ENCODE data around the gene FAM193A.
"Not testable (repeated sequence)": the region's sequence is repeated elsewhere in the genome, so short reads cannot be mapped to it uniquely, and the experiment has no call there.

The FAM193A gene

GRCh38 chr4:2583517-2583916 lies 47.1 kb downstream of the FAM193A start:
- no peak for TF ChIP-seq CTCF (conservative IDR thresholded peaks at IDR 0.05)
- peak overlapping the region; percentile 40 for H3K27ac ChIP-seq

GRCh38 chr4:2586502-2586901 lies 50.1 kb downstream of the FAM193A start:
- no peak for TF ChIP-seq CTCF (conservative IDR thresholded peaks at IDR 0.05)
- no peak overlapping the region for H3K27ac ChIP-seq

DNA sequence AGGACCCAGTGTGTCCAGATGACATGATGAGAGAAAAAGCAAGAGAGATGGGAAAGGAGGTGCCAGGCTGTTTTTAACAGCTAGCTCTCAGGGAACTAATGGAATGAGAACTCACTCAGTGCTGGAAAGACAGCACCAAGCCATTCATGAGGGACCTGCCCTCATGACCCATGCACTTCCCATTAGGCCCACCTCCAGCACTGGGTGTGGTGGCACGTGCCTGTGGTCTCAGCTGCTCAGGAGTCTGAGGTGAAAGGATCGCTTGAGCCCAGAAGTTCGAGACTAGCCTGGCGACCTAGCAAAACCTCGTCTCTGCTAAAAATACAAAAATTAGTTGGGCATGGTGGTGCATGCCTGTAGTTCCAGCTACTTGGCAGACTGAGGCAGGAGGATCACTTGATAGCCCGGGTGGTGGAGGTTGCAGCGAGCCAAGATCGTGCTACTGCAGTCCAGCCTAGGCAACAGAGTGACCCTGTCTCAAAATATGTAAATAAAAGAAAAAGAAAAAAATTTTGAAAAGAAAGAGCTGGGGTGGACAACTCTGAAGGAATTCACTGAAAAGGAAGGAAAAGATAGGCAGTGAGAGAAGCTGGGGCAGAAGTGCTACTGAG lies 50.9 kb downstream of the FAM193A start:
- no peak for TF ChIP-seq CTCF (conservative IDR thresholded peaks at IDR 0.05)
- no peak overlapping the region for H3K27ac ChIP-seq

GRCh38 chr4:2588259-2588658 lies 51.8 kb downstream of the FAM193A start:
- TF ChIP-seq CTCF (conservative IDR thresholded peaks at IDR 0.05): no peak

DNA sequence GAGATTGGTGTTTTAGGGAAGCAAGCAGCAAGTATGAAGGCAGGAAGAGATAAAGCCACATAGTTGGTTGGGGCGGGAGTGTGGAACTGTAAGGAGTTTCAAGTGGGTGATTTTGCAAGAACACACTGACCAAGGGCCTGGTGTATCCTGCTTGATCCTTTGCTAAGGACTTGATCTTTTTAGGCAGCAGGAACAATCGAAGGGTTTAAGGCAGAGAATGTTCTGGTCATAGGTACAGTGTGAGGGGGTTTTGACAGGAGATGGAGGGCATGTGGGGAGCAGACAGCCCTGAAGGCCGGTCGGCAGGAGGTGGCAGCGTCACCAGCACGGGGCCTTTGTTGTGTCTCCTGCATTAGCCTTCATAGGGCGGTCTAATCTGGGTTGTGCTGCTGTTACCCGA lies 54.7 kb downstream of the FAM193A start:
- H3K27ac ChIP-seq: no peak overlapping the region
- TF ChIP-seq CTCF (conservative IDR thresholded peaks at IDR 0.05): no peak

More at GRCh38 chr4:2588259-2588658, 51.8 kb downstream of the FAM193A start:
- H3K27ac ChIP-seq: no peak overlapping the region

DNA sequence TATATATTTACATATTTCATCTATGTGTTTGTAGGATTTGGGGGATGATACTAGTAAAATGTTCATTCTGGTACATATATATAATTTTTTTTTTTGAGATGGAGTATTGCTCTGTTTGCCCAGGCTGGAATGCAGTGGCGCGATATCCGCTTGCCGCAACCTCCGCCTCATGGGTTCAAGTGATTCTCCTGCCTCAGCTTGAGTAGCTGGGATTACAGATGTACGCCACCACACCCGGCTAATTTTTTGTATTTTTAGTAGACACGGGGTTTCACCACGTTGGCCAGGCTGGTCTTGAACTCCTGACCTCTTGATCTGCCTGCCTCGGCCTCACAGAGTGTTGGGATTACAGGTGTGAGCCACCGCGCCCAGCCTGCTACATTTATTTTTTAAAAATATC lies 55.6 kb downstream of the FAM193A start:
- not testable (repeated sequence) for H3K27ac ChIP-seq

- no peak for TF ChIP-seq CTCF (conservative IDR thresholded peaks at IDR 0.05)
- no peak overlapping the region for H3K27ac ChIP-seq
These were observed 56.1 kb downstream of the FAM193A start for GRCh38 chr4:2592572-2592971.

GRCh38 chr4:2593003-2593402 lies 56.6 kb downstream of the FAM193A start:
- no peak for TF ChIP-seq CTCF (conservative IDR thresholded peaks at IDR 0.05)
- H3K27ac ChIP-seq: no peak overlapping the region
